ENCODE measurements around the gene TASOR2.
A peak's percentile ranks its signal among the peaks of the same experiment; 100 is the strongest.

The TASOR2 gene

DNA sequence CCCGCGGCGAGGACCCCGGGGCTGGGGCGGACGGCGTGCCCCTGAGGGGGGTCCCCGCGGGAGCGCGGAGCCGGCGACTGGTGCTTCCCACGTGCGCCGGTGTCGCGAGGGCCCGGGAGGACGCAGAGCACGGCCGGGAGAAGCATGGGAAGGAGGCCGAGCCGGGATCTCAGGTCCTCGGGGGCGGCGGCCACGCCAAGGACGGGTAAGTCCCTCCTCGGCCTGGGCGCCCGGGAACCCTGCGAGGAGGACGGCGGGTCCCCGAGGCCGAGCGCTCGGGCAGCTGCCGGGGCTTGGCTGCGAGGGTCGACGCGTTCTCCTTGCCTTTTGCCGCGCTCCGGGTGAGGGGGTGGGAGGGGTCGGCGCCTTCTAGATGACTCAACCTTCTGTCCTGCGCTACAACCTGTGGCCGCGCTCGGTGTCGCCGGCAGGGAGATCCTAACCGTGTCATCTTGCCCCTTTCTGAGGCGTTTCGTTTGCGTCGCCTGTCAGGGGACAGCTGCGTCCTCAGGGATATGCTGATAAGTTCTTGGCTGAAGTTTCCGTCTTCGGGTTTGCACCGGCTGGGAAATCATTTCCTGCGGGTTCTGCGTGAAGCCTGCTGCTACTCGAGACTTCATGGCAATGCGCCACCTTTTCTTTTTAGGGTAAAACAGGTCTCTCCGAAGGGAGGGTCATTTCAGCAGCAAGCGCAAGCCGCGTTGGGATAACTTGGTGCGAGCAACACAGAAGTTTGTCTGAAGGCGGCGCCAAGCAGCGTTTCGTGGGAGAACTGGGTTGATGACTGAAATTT is 529 bp downstream of the TASOR2 start:
- peak; percentile 37 for DNase-seq
- H3K27me3 ChIP-seq (ENCODE audit: insufficient read depth, low read depth, severe bottlenecking) = no peaks in the 10 kb centered on the region
- peak overlapping the region; percentile 72 for H3K27ac ChIP-seq
- TF ChIP-seq, protein P1, sequence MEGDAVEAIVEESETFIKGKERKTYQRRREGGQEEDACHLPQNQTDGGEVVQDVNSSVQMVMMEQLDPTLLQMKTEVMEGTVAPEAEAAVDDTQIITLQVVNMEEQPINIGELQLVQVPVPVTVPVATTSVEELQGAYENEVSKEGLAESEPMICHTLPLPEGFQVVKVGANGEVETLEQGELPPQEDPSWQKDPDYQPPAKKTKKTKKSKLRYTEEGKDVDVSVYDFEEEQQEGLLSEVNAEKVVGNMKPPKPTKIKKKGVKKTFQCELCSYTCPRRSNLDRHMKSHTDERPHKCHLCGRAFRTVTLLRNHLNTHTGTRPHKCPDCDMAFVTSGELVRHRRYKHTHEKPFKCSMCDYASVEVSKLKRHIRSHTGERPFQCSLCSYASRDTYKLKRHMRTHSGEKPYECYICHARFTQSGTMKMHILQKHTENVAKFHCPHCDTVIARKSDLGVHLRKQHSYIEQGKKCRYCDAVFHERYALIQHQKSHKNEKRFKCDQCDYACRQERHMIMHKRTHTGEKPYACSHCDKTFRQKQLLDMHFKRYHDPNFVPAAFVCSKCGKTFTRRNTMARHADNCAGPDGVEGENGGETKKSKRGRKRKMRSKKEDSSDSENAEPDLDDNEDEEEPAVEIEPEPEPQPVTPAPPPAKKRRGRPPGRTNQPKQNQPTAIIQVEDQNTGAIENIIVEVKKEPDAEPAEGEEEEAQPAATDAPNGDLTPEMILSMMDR (IDR thresholded peaks at IDR 0.05; ENCODE audit: low read depth, low read length) = peak; percentile 42
- H3K9me3 ChIP-seq (ENCODE audit: severe bottlenecking) = no peaks in the 10 kb centered on the region
- peak overlapping the region; percentile 75 for H3K4me3 ChIP-seq (ENCODE audit: low read depth, low read length)
- H3K36me3 ChIP-seq = no peaks in the 10 kb centered on the region

- no peaks in the 10 kb centered on the region for H3K9me3 ChIP-seq (ENCODE audit: severe bottlenecking)
- no peak for DNase-seq
- TF ChIP-seq, protein P1 (IDR thresholded peaks at IDR 0.05; ENCODE audit: low read depth, low read length) = no peak
- H3K36me3 ChIP-seq = no peaks in the 10 kb centered on the region
- H3K27me3 ChIP-seq (ENCODE audit: insufficient read depth, low read depth, severe bottlenecking) = no peaks in the 10 kb centered on the region
- H3K27ac ChIP-seq = no peak overlapping the region; the same call in 1 of the 2 replicates
- H3K4me3 ChIP-seq (ENCODE audit: low read depth, low read length) = peak overlapping the region; percentile 75
Observed at GRCh38 chr10:5685764-5686240, 1.2 kb downstream of the TASOR2 start.

DNA sequence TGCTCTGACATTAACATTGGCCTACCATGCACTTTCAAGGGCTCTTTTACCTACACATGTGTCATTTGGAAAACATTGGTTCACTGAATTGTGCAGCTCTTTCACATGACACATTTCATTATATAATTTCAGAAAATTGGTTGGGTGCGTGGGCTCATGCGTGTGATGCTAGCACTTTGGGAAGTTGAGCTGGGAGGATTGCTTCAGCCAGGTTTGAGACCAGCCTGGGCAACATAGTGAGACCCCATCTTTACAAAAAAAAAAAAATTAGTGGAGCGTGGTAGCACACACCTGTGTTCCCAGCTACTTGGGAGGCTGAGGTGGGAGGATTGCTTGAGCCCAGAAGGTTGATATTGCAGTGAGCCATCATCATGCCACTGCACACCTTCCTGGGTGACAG is 3.9 kb downstream of the TASOR2 start:
- no peaks in the 10 kb centered on the region for H3K36me3 ChIP-seq
- no peak overlapping the region for H3K27ac ChIP-seq
- TF ChIP-seq, protein P1 (IDR thresholded peaks at IDR 0.05; ENCODE audit: low read depth, low read length) = no peak
- no peak for DNase-seq
- no peak overlapping the region for H3K4me3 ChIP-seq (ENCODE audit: low read depth, low read length)
- no peaks in the 10 kb centered on the region for H3K27me3 ChIP-seq (ENCODE audit: insufficient read depth, low read depth, severe bottlenecking)
- H3K9me3 ChIP-seq (ENCODE audit: severe bottlenecking) = no peaks in the 10 kb centered on the region

DNA sequence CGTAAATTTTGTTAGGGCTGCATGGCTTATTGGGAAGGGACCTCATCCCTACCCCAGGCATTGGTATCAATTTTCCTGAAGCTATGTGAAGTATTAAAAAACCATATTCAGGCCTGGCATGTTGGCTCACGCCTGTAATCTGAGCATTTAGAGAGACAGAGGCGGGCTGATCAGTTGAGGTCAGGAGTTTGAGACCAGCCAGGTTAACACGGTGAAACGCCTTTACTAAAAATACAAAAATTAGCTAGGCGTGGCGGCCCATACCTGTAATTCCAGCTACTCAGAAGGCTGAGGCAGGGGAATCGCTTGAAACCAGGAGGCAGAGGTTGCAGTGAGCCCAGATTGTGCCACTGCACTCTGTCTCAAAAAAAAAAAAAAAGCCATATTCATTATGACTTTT is 7.1 kb downstream of the TASOR2 start:
- Histone ChIP-seq H3K27ac (no peak overlapping the region), H3K36me3 (no peaks in the 10 kb centered on the region), H3K4me3 (ENCODE audit: low read depth, low read length) (no peak overlapping the region), H3K9me3 (ENCODE audit: severe bottlenecking) (no peaks in the 10 kb centered on the region), H3K27me3 (ENCODE audit: insufficient read depth, low read depth, severe bottlenecking) (no peaks in the 10 kb centered on the region)
- DNase-seq = no peak
- TF ChIP-seq, protein P1 (IDR thresholded peaks at IDR 0.05; ENCODE audit: low read depth, low read length) = no peak

DNA sequence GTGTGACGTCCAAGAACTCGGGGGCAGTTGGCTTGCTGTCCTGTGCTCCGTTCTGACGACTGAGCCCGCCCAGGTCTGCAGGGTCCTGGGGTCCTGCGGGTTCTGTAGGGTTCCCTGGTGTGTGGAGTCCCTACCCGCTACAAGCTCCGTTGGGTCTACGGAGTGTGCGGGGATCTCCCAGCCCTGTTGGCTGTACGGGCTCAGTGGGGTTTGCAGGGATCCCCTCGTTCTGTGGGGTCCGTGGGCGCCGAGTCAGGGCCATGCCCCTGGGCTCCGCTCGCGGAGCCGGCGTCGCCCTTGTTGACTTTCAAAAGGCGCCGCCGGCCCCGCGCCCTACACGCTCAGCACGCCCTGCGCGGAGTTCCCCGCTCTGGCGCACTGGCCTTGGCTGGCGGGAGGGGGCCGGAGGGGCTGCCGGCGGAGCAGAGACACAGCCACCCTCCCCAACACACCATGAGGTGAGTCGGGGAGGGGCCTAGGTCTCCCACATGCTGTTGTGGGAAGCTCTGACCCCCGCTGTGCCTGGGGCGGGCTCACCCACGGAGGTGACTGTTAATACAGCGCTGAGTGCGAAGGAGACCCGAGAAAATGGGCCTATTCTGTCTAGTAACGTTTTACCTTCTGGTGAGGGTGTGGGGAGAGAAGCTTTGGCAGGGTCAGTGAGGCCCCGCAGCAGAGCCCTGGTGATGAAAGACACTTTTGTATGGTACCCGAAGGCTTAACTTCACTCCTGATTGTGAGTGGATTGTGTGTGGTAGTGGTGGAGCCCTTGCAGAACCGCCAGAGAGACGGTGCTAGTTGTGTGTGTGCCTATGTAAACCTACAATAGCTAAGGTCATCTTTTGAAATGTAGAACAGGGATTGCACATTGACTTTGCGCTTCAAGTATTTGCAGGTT is 8.1 kb downstream of the TASOR2 start:
- H3K9me3 ChIP-seq (ENCODE audit: severe bottlenecking) = no peaks in the 10 kb centered on the region
- no peaks in the 10 kb centered on the region for H3K36me3 ChIP-seq
- TF ChIP-seq, protein P1 (IDR thresholded peaks at IDR 0.05; ENCODE audit: low read depth, low read length) = no peak
- no peaks in the 10 kb centered on the region for H3K27me3 ChIP-seq (ENCODE audit: insufficient read depth, low read depth, severe bottlenecking)
- H3K27ac ChIP-seq = no peak overlapping the region
- DNase-seq = no peak
- no peak overlapping the region for H3K4me3 ChIP-seq (ENCODE audit: low read depth, low read length)
